SK-N-SH (cell line): Measurements from ENCODE around the gene SNX32.

Experiments used
- CHD2 ChIP-seq: fragments of 150-350 bp; IDR thresholded peaks from 2 replicates; pipeline ENCODE4 v1.6.1; 2018; ENCODE audit warnings: low read length; ENCODE audit not compliant: partially characterized antibody
- EP300 ChIP-seq, 2 experiments: IDR thresholded peaks; 2 replicates each; pipeline versions ENCODE4 v1.4.0 to v1.6.1; 2012; ENCODE audit warnings: borderline replicate concordance in 1 of 2, low read depth in 1 of 2, low read length in 1 of 2
- FOXJ3 ChIP-seq: sonication (generic); formaldehyde crosslinking; IDR thresholded peaks from 2 replicates; pipeline ENCODE4 v1.5.1; 2020; ENCODE audit warnings: mild to moderate bottlenecking, missing genetic modification reagents
- JUND ChIP-seq: IDR thresholded peaks from 2 replicates; pipeline ENCODE4 v1.4.0; 2012
- MXI1 ChIP-seq: IDR thresholded peaks from 2 replicates; pipeline ENCODE4 v1.6.1; 2012; ENCODE audit warnings: mild to moderate bottlenecking, low read depth, low read length, improper control_type of control experiment
- NFIC ChIP-seq: IDR thresholded peaks from 2 replicates; pipeline ENCODE4 v1.4.0; 2012; ENCODE audit warnings: borderline replicate concordance
- RAD21 ChIP-seq: IDR thresholded peaks from 2 replicates; pipeline ENCODE4 v1.6.1; 2012; ENCODE audit warnings: mild to moderate bottlenecking, low read length
- RFX5 ChIP-seq: IDR thresholded peaks from 2 replicates; pipeline ENCODE4 v1.6.1; 2012; ENCODE audit warnings: mild to moderate bottlenecking, improper control_type of control experiment, low read length
- TAF1 ChIP-seq: IDR thresholded peaks from 2 replicates; pipeline ENCODE4 v1.6.1; 2012; ENCODE audit warnings: low read depth, mild to moderate bottlenecking, low read length, moderate library complexity, borderline replicate concordance
- YY1 ChIP-seq: IDR thresholded peaks from 2 replicates; pipeline ENCODE4 v1.4.0; 2012; ENCODE audit warnings: low read depth, mild to moderate bottlenecking
- TF ChIP-seq, protein P1 (sequence below): fragments of 200-600 bp; sonication (generic); IDR thresholded peaks from 2 replicates; pipeline ENCODE4 v1.6.1; 2017; ENCODE audit warnings: antibody characterized with exemption, mild to moderate bottlenecking, moderate library complexity
- TF ChIP-seq, protein P2 (sequence below): IDR thresholded peaks from 2 replicates; pipeline ENCODE4 v1.4.0; 2012; ENCODE audit warnings: low read depth, borderline replicate concordance
- TF ChIP-seq, protein P3 (sequence below): IDR thresholded peaks from 2 replicates; pipeline ENCODE4; 2012
- TF ChIP-seq, protein P4 (sequence below): fragments of 150-350 bp; IDR thresholded peaks from 2 replicates; pipeline ENCODE4 v1.6.1; 2017; ENCODE audit warnings: antibody characterized with exemption, low read length, low read depth, borderline replicate concordance

DNA sequence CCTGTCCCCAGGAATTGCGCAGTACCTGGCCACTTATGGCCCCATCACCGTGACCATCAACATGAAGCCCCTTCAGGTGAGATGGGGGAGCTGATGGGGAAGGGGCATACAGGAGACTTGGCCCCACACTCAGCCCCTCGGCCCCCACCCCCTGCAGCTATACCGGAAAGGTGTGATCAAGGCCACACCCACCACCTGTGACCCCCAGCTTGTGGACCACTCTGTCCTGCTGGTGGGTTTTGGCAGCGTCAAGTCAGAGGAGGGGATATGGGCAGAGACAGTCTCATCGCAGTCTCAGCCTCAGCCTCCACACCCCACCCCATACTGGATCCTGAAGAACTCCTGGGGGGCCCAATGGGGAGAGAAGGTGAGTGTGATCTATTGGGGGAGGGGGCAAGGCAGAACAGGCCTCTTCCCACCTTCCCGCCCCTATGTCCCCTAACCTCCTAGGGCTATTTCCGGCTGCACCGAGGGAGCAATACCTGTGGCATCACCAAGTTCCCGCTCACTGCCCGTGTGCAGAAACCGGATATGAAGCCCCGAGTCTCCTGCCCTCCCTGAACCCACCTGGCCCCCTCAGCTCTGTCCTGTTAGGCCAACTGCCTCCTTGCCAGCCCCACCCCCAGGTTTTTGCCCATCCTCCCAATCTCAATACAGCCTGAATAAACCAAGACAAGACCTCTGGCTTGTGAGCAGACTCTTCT is 49.4 kb downstream of the SNX32 start:
- TF ChIP-seq, protein P1, sequence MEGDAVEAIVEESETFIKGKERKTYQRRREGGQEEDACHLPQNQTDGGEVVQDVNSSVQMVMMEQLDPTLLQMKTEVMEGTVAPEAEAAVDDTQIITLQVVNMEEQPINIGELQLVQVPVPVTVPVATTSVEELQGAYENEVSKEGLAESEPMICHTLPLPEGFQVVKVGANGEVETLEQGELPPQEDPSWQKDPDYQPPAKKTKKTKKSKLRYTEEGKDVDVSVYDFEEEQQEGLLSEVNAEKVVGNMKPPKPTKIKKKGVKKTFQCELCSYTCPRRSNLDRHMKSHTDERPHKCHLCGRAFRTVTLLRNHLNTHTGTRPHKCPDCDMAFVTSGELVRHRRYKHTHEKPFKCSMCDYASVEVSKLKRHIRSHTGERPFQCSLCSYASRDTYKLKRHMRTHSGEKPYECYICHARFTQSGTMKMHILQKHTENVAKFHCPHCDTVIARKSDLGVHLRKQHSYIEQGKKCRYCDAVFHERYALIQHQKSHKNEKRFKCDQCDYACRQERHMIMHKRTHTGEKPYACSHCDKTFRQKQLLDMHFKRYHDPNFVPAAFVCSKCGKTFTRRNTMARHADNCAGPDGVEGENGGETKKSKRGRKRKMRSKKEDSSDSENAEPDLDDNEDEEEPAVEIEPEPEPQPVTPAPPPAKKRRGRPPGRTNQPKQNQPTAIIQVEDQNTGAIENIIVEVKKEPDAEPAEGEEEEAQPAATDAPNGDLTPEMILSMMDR: no peak
- TF ChIP-seq RAD21: no peak
- TF ChIP-seq YY1: no peak
- TF ChIP-seq TAF1: no peak
- TF ChIP-seq, protein P2, sequence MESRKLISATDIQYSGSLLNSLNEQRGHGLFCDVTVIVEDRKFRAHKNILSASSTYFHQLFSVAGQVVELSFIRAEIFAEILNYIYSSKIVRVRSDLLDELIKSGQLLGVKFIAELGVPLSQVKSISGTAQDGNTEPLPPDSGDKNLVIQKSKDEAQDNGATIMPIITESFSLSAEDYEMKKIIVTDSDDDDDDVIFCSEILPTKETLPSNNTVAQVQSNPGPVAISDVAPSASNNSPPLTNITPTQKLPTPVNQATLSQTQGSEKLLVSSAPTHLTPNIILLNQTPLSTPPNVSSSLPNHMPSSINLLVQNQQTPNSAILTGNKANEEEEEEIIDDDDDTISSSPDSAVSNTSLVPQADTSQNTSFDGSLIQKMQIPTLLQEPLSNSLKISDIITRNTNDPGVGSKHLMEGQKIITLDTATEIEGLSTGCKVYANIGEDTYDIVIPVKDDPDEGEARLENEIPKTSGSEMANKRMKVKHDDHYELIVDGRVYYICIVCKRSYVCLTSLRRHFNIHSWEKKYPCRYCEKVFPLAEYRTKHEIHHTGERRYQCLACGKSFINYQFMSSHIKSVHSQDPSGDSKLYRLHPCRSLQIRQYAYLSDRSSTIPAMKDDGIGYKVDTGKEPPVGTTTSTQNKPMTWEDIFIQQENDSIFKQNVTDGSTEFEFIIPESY: no peak
- TF ChIP-seq, protein P3, sequence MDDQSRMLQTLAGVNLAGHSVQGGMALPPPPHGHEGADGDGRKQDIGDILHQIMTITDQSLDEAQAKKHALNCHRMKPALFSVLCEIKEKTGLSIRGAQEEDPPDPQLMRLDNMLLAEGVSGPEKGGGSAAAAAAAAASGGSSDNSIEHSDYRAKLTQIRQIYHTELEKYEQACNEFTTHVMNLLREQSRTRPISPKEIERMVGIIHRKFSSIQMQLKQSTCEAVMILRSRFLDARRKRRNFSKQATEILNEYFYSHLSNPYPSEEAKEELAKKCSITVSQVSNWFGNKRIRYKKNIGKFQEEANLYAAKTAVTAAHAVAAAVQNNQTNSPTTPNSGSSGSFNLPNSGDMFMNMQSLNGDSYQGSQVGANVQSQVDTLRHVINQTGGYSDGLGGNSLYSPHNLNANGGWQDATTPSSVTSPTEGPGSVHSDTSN: no peak
- no peak for TF ChIP-seq EP300 (IDR thresholded peaks at IDR 0.05; ENCODE audit: borderline replicate concordance in 1 of 2, low read depth in 1 of 2, low read length in 1 of 2)
- TF ChIP-seq FOXJ3 (CRISPR knock-in tag): no peak
- TF ChIP-seq RFX5: no peak
- TF ChIP-seq, protein P4, sequence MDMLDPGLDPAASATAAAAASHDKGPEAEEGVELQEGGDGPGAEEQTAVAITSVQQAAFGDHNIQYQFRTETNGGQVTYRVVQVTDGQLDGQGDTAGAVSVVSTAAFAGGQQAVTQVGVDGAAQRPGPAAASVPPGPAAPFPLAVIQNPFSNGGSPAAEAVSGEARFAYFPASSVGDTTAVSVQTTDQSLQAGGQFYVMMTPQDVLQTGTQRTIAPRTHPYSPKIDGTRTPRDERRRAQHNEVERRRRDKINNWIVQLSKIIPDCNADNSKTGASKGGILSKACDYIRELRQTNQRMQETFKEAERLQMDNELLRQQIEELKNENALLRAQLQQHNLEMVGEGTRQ: no peak
- no peak for TF ChIP-seq MXI1
- no peak for TF ChIP-seq JUND
- TF ChIP-seq CHD2: no peak
- TF ChIP-seq NFIC: no peak
